A549 (cell line): ENCODE measurements around the gene LRP5. TPM values are rescaled to one million over a fixed set of nuclear protein-coding genes. Genes with fewer than 3 reads are reported as not detected.
A peak's percentile ranks its signal among the peaks of the same experiment; 100 is the strongest.

Source experiments
- ATAC-seq, 2 experiments: fragments of 200-7000 bp in 1 of 2; fragments of >200 bp in 1 of 2; cut with Nextera tagmentation in 1 of 2; cut with Tn5 transposase in 1 of 2; 3 replicates each; pipeline versions ENCODE4 v1.8.0 to v1.9.1; 2018 to 2020; ENCODE audit warnings: mild to moderate bottlenecking in 1 of 2, moderate library complexity in 1 of 2
- CTCF ChIA-PET: fragments of 300-600 bp; sonication (Branson Sonifier 250); formaldehyde crosslinking; extraction: SDS; loops from one replicate; lab custom pipeline; 2021; ENCODE audit warnings: antibody characterized with exemption, inconsistent platforms; lab: Yijun Ruan, JAX
- POLR2A ChIA-PET: fragments of 350-600 bp; formaldehyde crosslinking; extraction: SDS; loops from one replicate; lab custom pipeline; 2021; ENCODE audit warnings: antibody characterized with exemption, inconsistent platforms; lab: Yijun Ruan, JAX
- DNase-seq, 2 experiments: peaks; one replicate each; pipeline versions ENCODE4 v3.0.0 to v3.0.0-alpha.2; 2011 to 2016; ENCODE audit warnings: low read depth in 1 of 2, low spot score in 1 of 2
- FAIRE-seq: peaks from 2 replicates; lab custom pipeline; 2011; peaks lifted over from hg19 to GRCh38; lab: Jason Lieb, UNC
- H3K27ac ChIP-seq, 2 experiments: fragments of >200 bp; sonication (Bioruptor Twin); formaldehyde crosslinking; 3 replicates each; pipeline ENCODE4 v1.5.1; 2016 to 2017
- H3K4me1 ChIP-seq: fragments of >200 bp; sonication (Bioruptor Twin); formaldehyde crosslinking; 3 replicates; pipeline ENCODE4 v1.6.1; 2016
- H3K4me2 ChIP-seq: fragments of >200 bp; sonication (Bioruptor Twin); formaldehyde crosslinking; 3 replicates; pipeline ENCODE4 v1.6.1; 2016
- H3K4me3 ChIP-seq: fragments of >200 bp; sonication (Bioruptor Twin); formaldehyde crosslinking; 3 replicates; pipeline ENCODE4 v1.5.1; 2016
- H3K9me3 ChIP-seq: fragments of >200 bp; sonication (Bioruptor Twin); formaldehyde crosslinking; 3 replicates; pipeline ENCODE4 v1.6.1; 2016
- BCL3 ChIP-seq: fragments of >200 bp; sonication (Bioruptor Twin); formaldehyde crosslinking; IDR thresholded peaks from 3 replicates; pipeline ENCODE4 v1.6.1; 2016
- BHLHE40 ChIP-seq: IDR thresholded peaks from 2 replicates; pipeline ENCODE4 v1.6.1; 2012; ENCODE audit warnings: low read depth, low read length, inconsistent platforms
- CBX8 ChIP-seq: fragments of 200-600 bp; sonication (generic); IDR thresholded peaks from 2 replicates; pipeline ENCODE4 v1.6.1; 2016
- EHF ChIP-seq: fragments of 250-450 bp; sonication (Bioruptor Pico); IDR thresholded peaks from 2 replicates; pipeline ENCODE4 v1.5.0; 2020; ENCODE audit warnings: mild to moderate bottlenecking
- EHMT2 ChIP-seq: fragments of 200-600 bp; sonication (generic); IDR thresholded peaks from 2 replicates; pipeline ENCODE4 v1.6.1; 2016; ENCODE audit warnings: antibody characterized with exemption, low read depth, mild to moderate bottlenecking, moderate library complexity
- ELK1 ChIP-seq: fragments of 150-350 bp; IDR thresholded peaks from 2 replicates; pipeline ENCODE4 v1.6.1; 2014; ENCODE audit warnings: low read depth, mild to moderate bottlenecking, low read length
- EP300 ChIP-seq, 2 experiments: fragments of >200 bp; sonication (Bioruptor Twin); formaldehyde crosslinking; IDR thresholded peaks; 2 replicates in 1 of 2; 3 replicates in 1 of 2; pipeline ENCODE4 v1.6.1; 2016 to 2017
- FOSL2 ChIP-seq, 2 experiments: fragments of 450-650 bp in 1 of 2; fragments of >200 bp in 1 of 2; sonication (Bioruptor Twin) in 1 of 2; formaldehyde crosslinking; IDR thresholded peaks; 2 replicates each; pipeline versions ENCODE4 v1.5.0 to v1.6.1; 2016 to 2020; ENCODE audit warnings: mild to moderate bottlenecking in 1 of 2, moderate library complexity in 1 of 2
- FOXS1 ChIP-seq: fragments of 250-450 bp; sonication (Bioruptor Pico); IDR thresholded peaks from 2 replicates; pipeline ENCODE4 v1.5.0; 2020; ENCODE audit warnings: mild to moderate bottlenecking, moderate library complexity
- HEYL ChIP-seq: fragments of 250-450 bp; sonication (Bioruptor Pico); IDR thresholded peaks from 2 replicates; pipeline ENCODE4 v1.8.0; 2021; ENCODE audit warnings: mild to moderate bottlenecking, moderate library complexity
- JUNB ChIP-seq: fragments of >200 bp; sonication (Bioruptor Twin); formaldehyde crosslinking; IDR thresholded peaks from 2 replicates; pipeline ENCODE4 v1.6.1; 2016
- KDM5A ChIP-seq: fragments of 200-600 bp; sonication (generic); IDR thresholded peaks from 2 replicates; pipeline ENCODE4 v1.6.1; 2016; ENCODE audit warnings: antibody characterized with exemption, mild to moderate bottlenecking
- MAFK ChIP-seq: fragments of 450-650 bp; IDR thresholded peaks from 2 replicates; pipeline ENCODE4 v1.6.1; 2014; ENCODE audit not compliant: partially characterized antibody
- MAX ChIP-seq: IDR thresholded peaks from 2 replicates; pipeline ENCODE4 v1.6.1; 2012
- MAZ ChIP-seq: fragments of 150-350 bp; IDR thresholded peaks from 2 replicates; pipeline ENCODE4 v1.6.1; 2014; ENCODE audit warnings: antibody characterized with exemption, low read depth, low read length, borderline replicate concordance
- NFE2L2 ChIP-seq: fragments of 150-350 bp; conservative IDR thresholded peaks from 2 replicates; pipeline ENCODE4 v1.6.1; 2014; ENCODE audit warnings: low read length
- NPAS2 ChIP-seq: fragments of 250-450 bp; sonication (Bioruptor Pico); IDR thresholded peaks from 2 replicates; pipeline ENCODE4 v1.8.0; 2022; ENCODE audit warnings: mild to moderate bottlenecking, moderate library complexity, borderline replicate concordance
- POLR2A ChIP-seq: IDR thresholded peaks from 2 replicates; pipeline ENCODE4 v1.6.1; 2012; ENCODE audit warnings: mild to moderate bottlenecking, low read length
- POLR2AphosphoS2 ChIP-seq: conservative IDR thresholded peaks from 2 replicates; pipeline ENCODE4 v1.6.1; 2012; ENCODE audit warnings: low read length, improper control_type of control experiment, inconsistent platforms
- RAD21 ChIP-seq, 2 experiments: fragments of >200 bp in 1 of 2; sonication (Bioruptor Twin) in 1 of 2; formaldehyde crosslinking in 1 of 2; IDR thresholded peaks in 1 of 2; conservative IDR thresholded peaks in 1 of 2; 2 replicates in 1 of 2; 3 replicates in 1 of 2; pipeline ENCODE4 v1.6.1; 2012 to 2018; ENCODE audit warnings: inconsistent platforms in 1 of 2
- RARB ChIP-seq: fragments of 250-450 bp; sonication (Bioruptor Pico); IDR thresholded peaks from 2 replicates; pipeline ENCODE4 v1.8.0; 2021; ENCODE audit warnings: mild to moderate bottlenecking, moderate library complexity
- RCOR1 ChIP-seq: fragments of 150-350 bp; IDR thresholded peaks from 2 replicates; pipeline ENCODE4 v1.6.1; 2014; ENCODE audit warnings: antibody characterized with exemption, low read length, low read depth
- RFX5 ChIP-seq: fragments of 450-650 bp; IDR thresholded peaks from 2 replicates; pipeline ENCODE4 v1.7.1; 2014; ENCODE audit warnings: antibody characterized with exemption, mild to moderate bottlenecking, moderate library complexity
- SMC3 ChIP-seq: fragments of >200 bp; sonication (Bioruptor Twin); formaldehyde crosslinking; IDR thresholded peaks from 3 replicates; pipeline ENCODE4 v1.6.1; 2018; ENCODE audit warnings: inconsistent platforms
- ZC3H11A ChIP-seq: fragments of 450-650 bp; IDR thresholded peaks from 2 replicates; pipeline ENCODE4 v1.6.1; 2014; ENCODE audit warnings: antibody characterized with exemption, mild to moderate bottlenecking
- WGBS: methylation state at CpG from one replicate; pipeline ENCODE4 v1.1.6; 2017; ENCODE audit errors: missing lambda C conversion rate; 5-methylcytosine and 5-hydroxymethylcytosine counted together
- polyA plus RNA-seq, 4 experiments: library from polyadenylated mRNA; depleted of rRNA in 3 of 4; stranded (reverse); fragments of >200 nt; fragmentation: RNase III in 1 of 4; extraction: RNeasy Plus Mini Kit Qiagen cat#74134 plus additional on column Dnase treatment in 1 of 4; gene quantifications; 2 replicates in 3 of 4; 3 replicates in 1 of 4; pipeline ENCODE4 v1.2.3, GENCODE V29; 2011 to 2017
- TF ChIP-seq, protein P1 (sequence below): IDR thresholded peaks from 2 replicates; pipeline ENCODE4 v1.6.1; 2012; ENCODE audit warnings: low read depth, borderline replicate concordance
- TF ChIP-seq, protein P2 (sequence below): fragments of >200 bp; sonication (Bioruptor Twin); formaldehyde crosslinking; IDR thresholded peaks from 2 replicates; pipeline ENCODE4 v1.6.1; 2016

Gene LRP5
- polyA plus RNA-seq, 2 of the 4 experiments (the other 2 are of a cell fraction): 10.9 to 32.3 TPM

GRCh38 chr11:68302256-68302655 lies 10.1 kb upstream of the LRP5 start:
- DNase-seq: no peak
- CTCF ChIA-PET: interaction anchor here (1.0 to 1.6 kb wide), 3 partner anchors 12 to 49 kb away, joined by 3 to 7 read pairs (median 3); no protein-coding TSS in a partner anchor
- no peak for ATAC-seq
- H3K4me1 ChIP-seq: peaks cover 29% of the 10 kb centered on the region
- no peak for TF ChIP-seq RCOR1
- no peak for TF ChIP-seq BCL3
- no peak for TF ChIP-seq KDM5A
- no peak for TF ChIP-seq BHLHE40
- no peak for TF ChIP-seq POLR2AphosphoS2
- TF ChIP-seq CBX8: no peak
- TF ChIP-seq RAD21 (conservative IDR thresholded peaks at IDR 0.05 in 1 of 2, IDR thresholded peaks at IDR 0.05 in 1 of 2): no peak
- no peak for TF ChIP-seq MAZ
- TF ChIP-seq, protein P1, sequence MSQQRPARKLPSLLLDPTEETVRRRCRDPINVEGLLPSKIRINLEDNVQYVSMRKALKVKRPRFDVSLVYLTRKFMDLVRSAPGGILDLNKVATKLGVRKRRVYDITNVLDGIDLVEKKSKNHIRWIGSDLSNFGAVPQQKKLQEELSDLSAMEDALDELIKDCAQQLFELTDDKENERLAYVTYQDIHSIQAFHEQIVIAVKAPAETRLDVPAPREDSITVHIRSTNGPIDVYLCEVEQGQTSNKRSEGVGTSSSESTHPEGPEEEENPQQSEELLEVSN: no peak
- no peak overlapping the region for H3K4me3 ChIP-seq
- H3K9me3 ChIP-seq: peaks cover 8% of the 10 kb centered on the region; the same call in 2 of the 3 replicates
- 98% methylated on average over 5 of the region's 5 CpGs for WGBS
- peak overlapping the region; percentile 64 to 74 for H3K27ac ChIP-seq
- no peak overlapping the region for H3K4me2 ChIP-seq
- POLR2A ChIA-PET: no interaction called here
- FAIRE-seq: no peak

GRCh38 chr11:68302670-68303069 lies 9.7 kb upstream of the LRP5 start:
- no peak for ATAC-seq
- POLR2A ChIA-PET: no interaction called here

GRCh38 chr11:68303083-68303482 lies 9.3 kb upstream of the LRP5 start:
- Histone ChIP-seq H3K27ac (peak overlapping the region; percentile 64 to 74), H3K4me3 (no peak overlapping the region), H3K4me2 (peak overlapping the region; percentile 26; the same call in 1 of the 3 replicates), H3K9me3 (peaks cover 8% of the 10 kb centered on the region; the same call in 2 of the 3 replicates), H3K4me1 (peaks cover 23% of the 10 kb centered on the region)
- ATAC-seq (no peak), DNase-seq (no peak), FAIRE-seq (no peak)
- ChIA-PET CTCF (interaction anchor here (1.1 to 1.6 kb wide), 4 partner anchors 11 to 143 kb away, joined by 3 to 7 read pairs (median 3); no protein-coding TSS in a partner anchor), POLR2A (no interaction called here)
- TF ChIP-seq JUNB (no peak), EHMT2 (no peak), BHLHE40 (no peak), EP300 (IDR thresholded peaks at IDR 0.05) (no peak), RAD21 (conservative IDR thresholded peaks at IDR 0.05 in 1 of 2, IDR thresholded peaks at IDR 0.05 in 1 of 2) (no peak), FOXS1 (CRISPR knock-in tag) (no peak), RARB (CRISPR knock-in tag) (no peak), RCOR1 (no peak), ELK1 (no peak), RFX5 (no peak), ZC3H11A (no peak), MAX (no peak), NPAS2 (CRISPR knock-in tag) (no peak)
- TF ChIP-seq, protein P2, sequence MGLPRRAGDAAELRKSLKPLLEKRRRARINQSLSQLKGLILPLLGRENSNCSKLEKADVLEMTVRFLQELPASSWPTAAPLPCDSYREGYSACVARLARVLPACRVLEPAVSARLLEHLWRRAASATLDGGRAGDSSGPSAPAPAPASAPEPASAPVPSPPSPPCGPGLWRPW: no peak
- TF ChIP-seq, protein P1: no peak
- 93% methylated on average over 2 of the region's 2 CpGs for WGBS

More at GRCh38 chr11:68302670-68303069, 9.7 kb upstream of the LRP5 start:
- FAIRE-seq (no peak), DNase-seq (peak in 1 of 2 experiments; percentile 63)
- WGBS: 68% methylated on average over 7 of the region's 7 CpGs
- Histone ChIP-seq H3K9me3 (peaks cover 8% of the 10 kb centered on the region; the same call in 2 of the 3 replicates), H3K4me2 (peak overlapping the region; percentile 26; the same call in 1 of the 3 replicates), H3K4me1 (peaks cover 26% of the 10 kb centered on the region), H3K4me3 (no peak overlapping the region), H3K27ac (peak overlapping the region; percentile 64 to 74)
- TF ChIP-seq MAFK (peak; percentile 80), POLR2A (no peak), EHF (CRISPR knock-in tag) (no peak), NFE2L2 (peak; percentile 65), FOSL2 (IDR thresholded peaks at IDR 0.05) (no peak), FOSL2 (CRISPR knock-in tag; IDR thresholded peaks at IDR 0.05) (peak; percentile 27; the same call in 1 of the 2 replicates), HEYL (CRISPR knock-in tag) (0 out of 2 replicates have a peak, but pooled peaks have one; percentile 25), MAX (0 out of 2 replicates have a peak, but pooled peaks have one; percentile 26), SMC3 (no peak)
- CTCF ChIA-PET: interaction anchor here (1.0 to 1.6 kb wide), 5 partner anchors 12 to 144 kb away, joined by 3 to 7 read pairs (median 3); no protein-coding TSS in a partner anchor
